ENCODE data around the gene FGFR2. TPM values are rescaled to one million over a fixed set of nuclear protein-coding genes. Genes with fewer than 3 reads are reported as not detected.

Gene FGFR2
- total RNA-seq: not detected in 2 replicates
- polyA plus RNA-seq (2012): not detected

GRCh38 chr10:121598263-121599249 lies at the start of gene FGFR2:
FGFR2 (minus strand) TSS chr10:121598444; CDS start chr10:121593817, 4,627 bp downstream.
- DNase-seq (ENCODE audit: low read depth): no peak

- no peak for DNase-seq (ENCODE audit: low read depth)
These were observed 49.2 kb upstream of the FGFR2 start for GRCh38 chr10:121647401-121647800.

- no peak for DNase-seq (ENCODE audit: low read depth)
These were observed 47.5 kb upstream of the FGFR2 start for GRCh38 chr10:121645696-121646095.

- DNase-seq (ENCODE audit: low read depth): no peak
These were observed 46.3 kb upstream of the FGFR2 start for GRCh38 chr10:121644501-121644900.

GRCh38 chr10:121640266-121640665 lies 42.0 kb upstream of the FGFR2 start:
- DNase-seq (ENCODE audit: low read depth): no peak

GRCh38 chr10:121639416-121639815 lies 41.2 kb upstream of the FGFR2 start:
- no peak for DNase-seq (ENCODE audit: low read depth)

GRCh38 chr10:121637437-121637836 lies 39.2 kb upstream of the FGFR2 start:
- no peak for DNase-seq (ENCODE audit: low read depth)

GRCh38 chr10:121633056-121633455 lies 34.8 kb upstream of the FGFR2 start:
- DNase-seq (ENCODE audit: low read depth): no peak

- DNase-seq (ENCODE audit: low read depth): no peak
These were observed 33.3 kb upstream of the FGFR2 start for GRCh38 chr10:121631365-121632029.

GRCh38 chr10:121628859-121629258 lies 30.6 kb upstream of the FGFR2 start:
- no peak for DNase-seq (ENCODE audit: low read depth)

GRCh38 chr10:121627876-121628581 lies 29.8 kb upstream of the FGFR2 start:
- DNase-seq (ENCODE audit: low read depth): no peak

- peak; percentile 35 for DNase-seq (ENCODE audit: low read depth)
These were observed 26.7 kb upstream of the FGFR2 start for GRCh38 chr10:121624836-121625486.

GRCh38 chr10:121618906-121619305 lies 20.7 kb upstream of the FGFR2 start:
- DNase-seq (ENCODE audit: low read depth): no peak

- DNase-seq (ENCODE audit: low read depth): no peak
These were observed 18.9 kb upstream of the FGFR2 start for GRCh38 chr10:121617176-121617575.

- no peak for DNase-seq (ENCODE audit: low read depth)
These were observed 18.0 kb upstream of the FGFR2 start for GRCh38 chr10:121616291-121616690.

- DNase-seq (ENCODE audit: low read depth): no peak
These were observed 17.6 kb upstream of the FGFR2 start for GRCh38 chr10:121615836-121616235.

GRCh38 chr10:121615435-121615793 lies 17.2 kb upstream of the FGFR2 start:
- DNase-seq (ENCODE audit: low read depth): no peak

GRCh38 chr10:121614613-121615434 lies 16.6 kb upstream of the FGFR2 start:
- DNase-seq (ENCODE audit: low read depth): no peak

GRCh38 chr10:121613456-121613855 lies 15.2 kb upstream of the FGFR2 start:
- DNase-seq (ENCODE audit: low read depth): no peak
